OCI-LY1 (cell line): ENCODE results near the gene TCP11L2.

ENCODE experiments used
- H2AFZ ChIP-seq: fragments of 200-600 bp; sonication (generic), shearing (Covaris generic); 2 replicates; pipeline ENCODE4 v1.6.0; 2014; ENCODE audit warnings: antibody characterized with exemption, mild to moderate bottlenecking, low read length
- H3F3A ChIP-seq: fragments of 200-600 bp; sonication (generic), shearing (Covaris generic); 2 replicates; pipeline ENCODE4 v1.6.0; 2014; ENCODE audit warnings: mild to moderate bottlenecking, antibody characterized with exemption, low read length, moderate library complexity; ENCODE audit not compliant: insufficient read depth
- H3K27ac ChIP-seq: fragments of 200-600 bp; sonication (generic); 2 replicates; pipeline ENCODE4 v1.5.1; 2014; ENCODE audit warnings: low read length, mixed run types, mild to moderate bottlenecking, low read depth; ENCODE audit not compliant: poor library complexity, severe bottlenecking
- H3K27me3 ChIP-seq: fragments of 200-600 bp; sonication (generic); 2 replicates; pipeline ENCODE4 v1.6.0; 2014; ENCODE audit warnings: antibody characterized with exemption, mild to moderate bottlenecking, low read length, moderate library complexity; ENCODE audit not compliant: insufficient read depth
- H3K36me3 ChIP-seq: fragments of 200-600 bp; sonication (generic); 2 replicates; pipeline ENCODE4 v1.6.1; 2014; ENCODE audit warnings: mild to moderate bottlenecking, antibody characterized with exemption, low read length, moderate library complexity, mixed read lengths; ENCODE audit not compliant: insufficient read depth
- H3K4me1 ChIP-seq: fragments of 200-600 bp; sonication (generic); 2 replicates; pipeline ENCODE4 v1.5.1; 2014; ENCODE audit warnings: mild to moderate bottlenecking, low read length, moderate library complexity; ENCODE audit not compliant: insufficient read depth, severe bottlenecking
- H3K4me2 ChIP-seq: fragments of 200-600 bp; sonication (generic), shearing (Covaris generic); 2 replicates; pipeline ENCODE4 v1.6.1; 2014; ENCODE audit warnings: low read length
- H3K4me3 ChIP-seq: fragments of 200-600 bp; sonication (generic); 2 replicates; pipeline ENCODE4 v1.5.1; 2014; ENCODE audit warnings: low read length, low read depth, mild to moderate bottlenecking, mixed read lengths; ENCODE audit not compliant: poor library complexity, severe bottlenecking
- H3K79me2 ChIP-seq: fragments of 200-600 bp; shearing (Covaris generic); 2 replicates; pipeline ENCODE4 v1.6.1; 2016; ENCODE audit warnings: mixed run types, low read length, mixed read lengths; ENCODE audit not compliant: insufficient read depth
- H3K9ac ChIP-seq: fragments of 200-600 bp; sonication (generic), shearing (Covaris generic); 2 replicates; pipeline ENCODE4 v1.6.1; 2014; ENCODE audit warnings: mild to moderate bottlenecking, low read length, mixed read lengths
- H3K9me2 ChIP-seq: fragments of 200-600 bp; sonication (generic), shearing (Covaris generic); 2 replicates; pipeline ENCODE4 v1.6.1; 2014; ENCODE audit warnings: low read depth, mild to moderate bottlenecking, low read length, mixed read lengths
- H3K9me3 ChIP-seq: fragments of 200-600 bp; shearing (Covaris generic); 2 replicates; pipeline ENCODE4 v1.6.1; 2014; ENCODE audit warnings: low read length, mixed read lengths
- H4K20me1 ChIP-seq: fragments of 200-600 bp; sonication (generic), shearing (Covaris generic); 2 replicates; pipeline ENCODE4 v1.6.0; 2016; ENCODE audit warnings: mild to moderate bottlenecking, low read length; ENCODE audit not compliant: insufficient read depth
- EZH2 ChIP-seq: fragments of 200-600 bp; sonication (generic), shearing (Covaris generic); IDR thresholded peaks from 2 replicates; pipeline ENCODE4 v1.8.0; 2017; ENCODE audit warnings: borderline replicate concordance, mixed run types, mild to moderate bottlenecking, antibody characterized with exemption, low read length, moderate library complexity, mixed read lengths
- TF ChIP-seq, protein P1 (sequence below): fragments of 200-600 bp; sonication (generic), shearing (Covaris generic); IDR thresholded peaks from 2 replicates; pipeline ENCODE4 v1.5.1; 2017; ENCODE audit warnings: mild to moderate bottlenecking, antibody characterized with exemption, low read length, moderate library complexity, mixed read lengths

The TCP11L2 gene

GRCh38 chr12:106315523-106315922 lies 13.0 kb downstream of the TCP11L2 start:
- H3K27me3 ChIP-seq, result no peaks in the 10 kb centered on the region
- H3K4me3 ChIP-seq, result no peak overlapping the region
- H3K4me1 ChIP-seq, result peaks cover 14% of the 10 kb centered on the region
- H3K9me2 ChIP-seq, result no peaks in the 10 kb centered on the region
- H4K20me1 ChIP-seq, result no peaks in the 10 kb centered on the region
- TF ChIP-seq, protein P1, sequence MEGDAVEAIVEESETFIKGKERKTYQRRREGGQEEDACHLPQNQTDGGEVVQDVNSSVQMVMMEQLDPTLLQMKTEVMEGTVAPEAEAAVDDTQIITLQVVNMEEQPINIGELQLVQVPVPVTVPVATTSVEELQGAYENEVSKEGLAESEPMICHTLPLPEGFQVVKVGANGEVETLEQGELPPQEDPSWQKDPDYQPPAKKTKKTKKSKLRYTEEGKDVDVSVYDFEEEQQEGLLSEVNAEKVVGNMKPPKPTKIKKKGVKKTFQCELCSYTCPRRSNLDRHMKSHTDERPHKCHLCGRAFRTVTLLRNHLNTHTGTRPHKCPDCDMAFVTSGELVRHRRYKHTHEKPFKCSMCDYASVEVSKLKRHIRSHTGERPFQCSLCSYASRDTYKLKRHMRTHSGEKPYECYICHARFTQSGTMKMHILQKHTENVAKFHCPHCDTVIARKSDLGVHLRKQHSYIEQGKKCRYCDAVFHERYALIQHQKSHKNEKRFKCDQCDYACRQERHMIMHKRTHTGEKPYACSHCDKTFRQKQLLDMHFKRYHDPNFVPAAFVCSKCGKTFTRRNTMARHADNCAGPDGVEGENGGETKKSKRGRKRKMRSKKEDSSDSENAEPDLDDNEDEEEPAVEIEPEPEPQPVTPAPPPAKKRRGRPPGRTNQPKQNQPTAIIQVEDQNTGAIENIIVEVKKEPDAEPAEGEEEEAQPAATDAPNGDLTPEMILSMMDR, result no peak
- no peak for TF ChIP-seq EZH2
- H3K9me3 ChIP-seq, result no peaks in the 10 kb centered on the region
- H3F3A ChIP-seq, result no peaks in the 10 kb centered on the region
- H3K36me3 ChIP-seq, result peaks cover 9% of the 10 kb centered on the region
- H3K4me2 ChIP-seq, result no peak overlapping the region
- no peak overlapping the region for H2AFZ ChIP-seq
- no peak overlapping the region for H3K9ac ChIP-seq
- no peak overlapping the region for H3K27ac ChIP-seq
- H3K79me2 ChIP-seq, result no peaks in the 10 kb centered on the region

DNA sequence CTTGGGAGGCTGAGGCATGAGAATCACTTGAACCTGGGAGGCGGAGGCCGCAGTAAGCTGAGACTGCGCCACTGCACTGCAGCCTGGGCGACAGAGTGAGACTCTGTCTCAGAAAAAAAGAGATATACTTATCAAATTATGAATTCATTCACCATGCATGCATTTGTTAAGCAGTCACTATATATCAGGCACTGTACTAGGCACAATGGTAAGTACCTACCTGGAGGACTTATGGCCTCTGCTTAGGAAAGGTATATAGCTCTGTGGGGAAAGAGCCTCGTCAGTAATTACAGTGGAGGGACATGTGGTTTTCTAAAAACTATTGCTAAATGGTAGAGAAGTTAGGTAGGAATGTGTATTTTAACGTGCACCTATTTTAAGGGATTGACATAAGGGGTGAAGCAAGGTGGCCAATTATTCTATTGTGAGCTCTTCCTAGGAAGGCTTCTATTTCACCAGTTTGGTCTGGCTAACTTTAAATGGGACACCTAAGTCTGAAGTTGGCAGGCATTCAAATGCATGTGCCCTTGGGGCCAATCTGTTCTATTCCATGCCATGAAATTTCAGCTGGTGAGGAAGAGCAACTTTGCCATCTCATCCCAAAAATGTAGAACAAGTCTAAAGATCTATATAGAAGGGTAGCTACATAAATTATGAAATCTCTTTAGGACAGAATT lies 15.0 kb downstream of the TCP11L2 start:
- Histone ChIP-seq H3K9me3 (no peaks in the 10 kb centered on the region), H3F3A (no peaks in the 10 kb centered on the region), H3K27ac (no peak overlapping the region), H2AFZ (no peak overlapping the region), H4K20me1 (no peaks in the 10 kb centered on the region), H3K4me3 (no peak overlapping the region), H3K79me2 (no peaks in the 10 kb centered on the region), H3K9me2 (no peaks in the 10 kb centered on the region), H3K9ac (no peak overlapping the region), H3K36me3 (peaks cover 23% of the 10 kb centered on the region), H3K27me3 (no peaks in the 10 kb centered on the region), H3K4me2 (no peak overlapping the region), H3K4me1 (no peaks in the 10 kb centered on the region)
- TF ChIP-seq, protein P1, result no peak
- TF ChIP-seq EZH2, result no peak

DNA sequence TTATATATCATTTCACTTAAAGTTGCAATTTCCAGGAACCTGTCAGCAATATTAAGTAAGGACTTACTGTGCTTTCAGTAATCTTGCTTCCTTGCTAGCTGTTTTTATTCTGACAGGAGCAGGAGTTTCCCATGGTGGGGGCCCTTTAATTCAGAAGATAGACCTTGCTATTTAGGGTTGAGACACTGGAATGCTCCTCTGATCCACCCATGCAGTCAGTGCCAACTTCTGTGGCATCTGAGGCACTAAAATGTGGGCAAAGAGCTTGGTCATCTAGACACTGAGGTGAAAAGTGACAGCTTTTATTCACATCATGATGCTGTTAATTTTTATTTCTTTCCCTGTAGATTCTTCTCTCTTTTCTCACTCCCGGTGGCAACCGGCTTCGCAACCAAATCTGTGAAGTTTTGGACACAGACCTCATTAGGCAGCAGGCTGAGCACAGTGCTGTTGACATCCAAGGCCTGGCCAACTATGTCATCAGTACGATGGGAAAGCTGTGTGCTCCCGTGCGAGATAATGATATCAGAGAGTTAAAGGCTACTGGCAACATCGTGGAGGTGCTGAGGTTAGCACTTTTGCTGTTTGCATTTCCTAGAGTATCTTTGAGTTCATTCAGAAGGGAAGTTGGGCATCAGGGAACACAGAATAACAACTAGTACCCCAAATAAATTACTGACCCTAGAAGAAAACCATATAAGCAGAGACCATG lies 18.8 kb downstream of the TCP11L2 start:
- Histone ChIP-seq H3K79me2 (no peaks in the 10 kb centered on the region), H3K4me1 (no peaks in the 10 kb centered on the region), H3K27ac (no peak overlapping the region), H3K9me3 (no peaks in the 10 kb centered on the region), H2AFZ (no peak overlapping the region), H4K20me1 (no peaks in the 10 kb centered on the region), H3K4me2 (no peak overlapping the region), H3K4me3 (no peak overlapping the region), H3K27me3 (no peaks in the 10 kb centered on the region), H3K9ac (no peak overlapping the region), H3K9me2 (no peaks in the 10 kb centered on the region), H3K36me3 (peaks cover 27% of the 10 kb centered on the region), H3F3A (no peaks in the 10 kb centered on the region)
- TF ChIP-seq, protein P1, result no peak
